Measurements from ENCODE around the gene DFFB. TPM values are rescaled to one million over a fixed set of nuclear protein-coding genes. Genes with fewer than 3 reads are reported as not detected.

DFFB gene
- total and polyA plus RNA-seq, 2 donors (not counting 3 experiments of a cell fraction or from before 2014, with no cell fraction given) = 11.7 to 11.8 TPM

DNA sequence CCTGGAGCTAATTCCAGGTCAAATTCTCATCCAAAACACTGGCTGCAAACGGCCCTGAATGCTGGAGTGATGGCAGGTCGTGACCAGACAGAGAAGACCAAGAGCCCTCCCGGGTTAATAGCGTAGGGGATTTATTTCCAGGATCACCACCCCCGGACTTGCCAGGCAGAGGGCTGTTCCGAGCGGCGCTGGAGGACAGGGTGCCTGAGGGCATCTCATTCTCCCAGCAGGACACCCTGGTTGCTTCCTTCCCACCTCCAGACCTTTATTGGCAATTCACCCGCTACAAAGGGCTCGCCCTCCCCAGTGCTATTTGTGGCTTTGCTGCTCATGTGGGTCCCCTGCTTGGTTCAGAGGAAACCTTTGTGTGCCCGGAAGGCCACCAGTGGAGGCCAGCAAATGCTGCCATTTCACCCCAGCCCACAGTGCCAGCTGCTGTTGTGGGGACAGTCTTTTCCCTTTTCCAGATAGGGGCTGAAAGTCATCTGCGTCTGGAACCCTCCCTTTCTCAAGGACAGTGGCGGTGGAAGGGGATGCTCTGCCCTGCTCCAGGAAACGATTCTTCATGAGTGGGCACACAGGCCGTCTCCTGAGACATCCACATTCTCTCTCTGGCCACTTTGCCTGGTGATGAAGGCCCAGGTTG, 61.8 kb downstream of the DFFB start:
- ChIA-PET POLR2A (no interaction called here), CTCF (no interaction called here)
- H3K27ac ChIP-seq (ENCODE audit: insufficient read depth, low read depth, low read length) = no peak overlapping the region
- no peak for FAIRE-seq
- dilution Hi-C loops (cut with MboI; ENCODE audit: extremely low pct_ligation_motif_present, low sequenced_read_pairs) = no loop called here
- no peak overlapping the region for H3K9ac ChIP-seq (replicated peaks; ENCODE audit: extremely low read depth, insufficient read depth, low read length)
- H3K79me2 ChIP-seq (ENCODE audit: control insufficient read depth, insufficient read depth, low read length) = no peaks in the 10 kb centered on the region
- intact Hi-C loops (cut with micrococcal nuclease) = no loop called here
- no peaks in the 10 kb centered on the region for H3K27me3 ChIP-seq (ENCODE audit: control insufficient read depth in 2 of 2, insufficient read depth in 2 of 2, low read length in 2 of 2)
- H3K4me2 ChIP-seq (ENCODE audit: insufficient read depth, low read length) = no peak overlapping the region
- DNase-seq (ENCODE audit: low read depth, low spot score) = no peak
- H3K9me1 ChIP-seq (replicated peaks; ENCODE audit: control insufficient read depth, extremely low read depth, insufficient read depth, low read length) = no peaks in the 10 kb centered on the region
- H4K20me1 ChIP-seq (replicated peaks; ENCODE audit: control insufficient read depth, extremely low read depth, insufficient read depth, low read length) = no peaks in the 10 kb centered on the region
- no peaks in the 10 kb centered on the region for H3K4me1 ChIP-seq (ENCODE audit: control insufficient read depth, extremely low read depth, insufficient read depth, low read length)
- H3K36me3 ChIP-seq (ENCODE audit: control insufficient read depth in 2 of 2, extremely low read depth in 1 of 2, insufficient read depth in 2 of 2, low read length in 2 of 2) = no peaks in the 10 kb centered on the region
- no peak overlapping the region for H3K4me3 ChIP-seq (replicated peaks in 1 of 3; ENCODE audit: insufficient read depth in 1 of 3, low read depth in 1 of 3, low read length in 3 of 3)
- TF ChIP-seq MYC (IDR thresholded peaks at IDR 0.05; ENCODE audit: low read depth, low read length) (no peak), GATA2 (IDR thresholded peaks at IDR 0.05; ENCODE audit: insufficient read depth, insufficient read length, low read depth, low read length) (no peak), JUN (IDR thresholded peaks at IDR 0.05; ENCODE audit: borderline replicate concordance, insufficient read depth, insufficient read length, low read depth) (no peak), EZH2 (IDR thresholded peaks at IDR 0.05; ENCODE audit: borderline replicate concordance, low read depth, low read length, severe bottlenecking) (no peak), FOS (IDR thresholded peaks at IDR 0.05; ENCODE audit: borderline replicate concordance, insufficient read depth, low read length) (no peak), POLR2AphosphoS5 (IDR thresholded peaks at IDR 0.05; ENCODE audit: insufficient read depth, low read depth, low read length) (no peak), POLR2A (IDR thresholded peaks at IDR 0.05; ENCODE audit: low read depth, low read length) (no peak)
- TF ChIP-seq, protein P1, sequence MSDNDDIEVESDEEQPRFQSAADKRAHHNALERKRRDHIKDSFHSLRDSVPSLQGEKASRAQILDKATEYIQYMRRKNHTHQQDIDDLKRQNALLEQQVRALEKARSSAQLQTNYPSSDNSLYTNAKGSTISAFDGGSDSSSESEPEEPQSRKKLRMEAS (IDR thresholded peaks at IDR 0.05; ENCODE audit: insufficient read depth, insufficient read length) = no peak
- TF ChIP-seq, protein P2, sequence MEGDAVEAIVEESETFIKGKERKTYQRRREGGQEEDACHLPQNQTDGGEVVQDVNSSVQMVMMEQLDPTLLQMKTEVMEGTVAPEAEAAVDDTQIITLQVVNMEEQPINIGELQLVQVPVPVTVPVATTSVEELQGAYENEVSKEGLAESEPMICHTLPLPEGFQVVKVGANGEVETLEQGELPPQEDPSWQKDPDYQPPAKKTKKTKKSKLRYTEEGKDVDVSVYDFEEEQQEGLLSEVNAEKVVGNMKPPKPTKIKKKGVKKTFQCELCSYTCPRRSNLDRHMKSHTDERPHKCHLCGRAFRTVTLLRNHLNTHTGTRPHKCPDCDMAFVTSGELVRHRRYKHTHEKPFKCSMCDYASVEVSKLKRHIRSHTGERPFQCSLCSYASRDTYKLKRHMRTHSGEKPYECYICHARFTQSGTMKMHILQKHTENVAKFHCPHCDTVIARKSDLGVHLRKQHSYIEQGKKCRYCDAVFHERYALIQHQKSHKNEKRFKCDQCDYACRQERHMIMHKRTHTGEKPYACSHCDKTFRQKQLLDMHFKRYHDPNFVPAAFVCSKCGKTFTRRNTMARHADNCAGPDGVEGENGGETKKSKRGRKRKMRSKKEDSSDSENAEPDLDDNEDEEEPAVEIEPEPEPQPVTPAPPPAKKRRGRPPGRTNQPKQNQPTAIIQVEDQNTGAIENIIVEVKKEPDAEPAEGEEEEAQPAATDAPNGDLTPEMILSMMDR (IDR thresholded peaks at IDR 0.05; ENCODE audit: extremely low read depth in 1 of 2, insufficient read depth in 1 of 2, low read depth in 1 of 2, low read length in 2 of 2) = no peak
- no peak overlapping the region for H2AFZ ChIP-seq (ENCODE audit: low read depth, low read length)
- no peaks in the 10 kb centered on the region for H3K9me3 ChIP-seq (replicated peaks; ENCODE audit: control insufficient read depth, insufficient read depth, low read length)
- no TSS peak for BruUV-seq (replicated peaks)
